H9 (cell line): ENCODE results near the gene COL4A1. TPM values are rescaled to one million over a fixed set of nuclear protein-coding genes. Genes with fewer than 3 reads are reported as not detected.

Experiments used
- DNase-seq: peaks from one replicate; pipeline ENCODE4 v3.0.0-alpha.2; 2017
- H2AFZ ChIP-seq: one replicate; pipeline ENCODE4 v1.6.1; 2013; ENCODE audit warnings: mild to moderate bottlenecking, low read length, control low read depth, moderate library complexity
- H2AK5ac ChIP-seq: 2 replicates; pipeline ENCODE4 v1.6.1; 2013; ENCODE audit warnings: low read length, control low read depth, mixed read lengths; ENCODE audit not compliant: insufficient read length
- H2BK120ac ChIP-seq: one replicate; pipeline ENCODE4 v1.6.1; 2013; ENCODE audit warnings: low read depth, mild to moderate bottlenecking, low read length, control low read depth, inconsistent platforms; ENCODE audit not compliant: poor library complexity, severe bottlenecking
- H2BK12ac ChIP-seq: 2 replicates; pipeline ENCODE4 v1.6.1; 2013; ENCODE audit warnings: low read length, control low read depth, mixed read lengths, low read depth; ENCODE audit not compliant: insufficient read length
- H2BK15ac ChIP-seq: 2 replicates; pipeline ENCODE4 v1.6.1; 2013; ENCODE audit warnings: low read depth, low read length, control low read depth
- H2BK20ac ChIP-seq: one replicate; pipeline ENCODE4 v1.6.1; 2013; ENCODE audit warnings: low read depth, mild to moderate bottlenecking, low read length, control low read depth, inconsistent platforms; ENCODE audit not compliant: poor library complexity, severe bottlenecking
- H2BK5ac ChIP-seq: 2 replicates; pipeline ENCODE4 v1.6.1; 2013; ENCODE audit warnings: low read length, control low read depth, mixed read lengths; ENCODE audit not compliant: insufficient read length
- H3K14ac ChIP-seq: 2 replicates; pipeline ENCODE4 v1.6.1; 2013; ENCODE audit warnings: low read length, control low read depth; ENCODE audit not compliant: insufficient read depth
- H3K18ac ChIP-seq: 2 replicates; pipeline ENCODE4 v1.6.1; 2013; ENCODE audit warnings: low read depth, mild to moderate bottlenecking, mixed read lengths, low read length, control low read depth; ENCODE audit not compliant: insufficient read length
- H3K23ac ChIP-seq: 2 replicates; pipeline ENCODE4 v1.6.1; 2013; ENCODE audit warnings: low read length, control low read depth, mixed read lengths, low read depth; ENCODE audit not compliant: insufficient read length
- H3K23me2 ChIP-seq: 2 replicates; pipeline ENCODE4 v1.6.1; 2013; ENCODE audit warnings: low read depth, mild to moderate bottlenecking, mixed read lengths, low read length, control low read depth; ENCODE audit not compliant: insufficient read length, poor library complexity, severe bottlenecking
- H3K27ac ChIP-seq: 2 replicates; pipeline ENCODE4 v1.5.1; 2013; ENCODE audit warnings: low read length, control low read depth, mixed read lengths, low read depth; ENCODE audit not compliant: insufficient read length
- H3K27me3 ChIP-seq: 2 replicates; pipeline ENCODE4 v1.6.1; 2013; ENCODE audit warnings: low read length, control low read depth, inconsistent platforms; ENCODE audit not compliant: insufficient read depth
- H3K4ac ChIP-seq: 2 replicates; pipeline ENCODE4 v1.6.1; 2013; ENCODE audit warnings: low read depth, mild to moderate bottlenecking, control low read depth, inconsistent platforms, low read length, moderate library complexity
- H3K4me1 ChIP-seq: 2 replicates; pipeline ENCODE4 v1.6.1; 2013; ENCODE audit warnings: low read length, control low read depth, inconsistent platforms; ENCODE audit not compliant: insufficient read depth
- H3K4me2 ChIP-seq: 2 replicates; pipeline ENCODE4 v1.6.1; 2013; ENCODE audit warnings: low read length, control low read depth, mixed read lengths; ENCODE audit not compliant: insufficient read length, insufficient read depth
- H3K56ac ChIP-seq: 2 replicates; pipeline ENCODE4 v1.6.1; 2013; ENCODE audit warnings: low read depth, mild to moderate bottlenecking, mixed read lengths, low read length, control low read depth; ENCODE audit not compliant: insufficient read length
- H3K79me1 ChIP-seq: 2 replicates; pipeline ENCODE4 v1.6.1; 2013; ENCODE audit warnings: low read depth, mild to moderate bottlenecking, moderate library complexity, low read length, control low read depth, inconsistent platforms; ENCODE audit not compliant: insufficient read depth, poor library complexity, severe bottlenecking
- H3K79me2 ChIP-seq: 2 replicates; pipeline ENCODE4 v1.6.1; 2013; ENCODE audit warnings: low read length, control low read depth, inconsistent platforms; ENCODE audit not compliant: insufficient read depth
- H3K9ac ChIP-seq: 2 replicates; pipeline ENCODE4 v1.6.1; 2013; ENCODE audit warnings: low read length, control low read depth, mixed read lengths; ENCODE audit not compliant: insufficient read length; ENCODE audit errors: extremely low read depth
- H3K9me3 ChIP-seq: one replicate; pipeline ENCODE4 v1.6.1; 2013; ENCODE audit warnings: low read depth, low read length, inconsistent platforms; ENCODE audit not compliant: control insufficient read depth
- H3T11ph ChIP-seq: one replicate; pipeline ENCODE4 v1.6.1; 2013; ENCODE audit warnings: mild to moderate bottlenecking, low read length, control low read depth, inconsistent platforms
- H4K20me1 ChIP-seq: one replicate; pipeline ENCODE4 v1.6.1; 2013; ENCODE audit not compliant: control insufficient read depth, insufficient read length, insufficient read depth
- H4K5ac ChIP-seq: 2 replicates; pipeline ENCODE4 v1.6.1; 2013; ENCODE audit warnings: low read depth, mild to moderate bottlenecking, mixed read lengths, low read length, control low read depth; ENCODE audit not compliant: insufficient read length
- H4K8ac ChIP-seq: replicated peaks from 2 replicates; pipeline ENCODE4 v1.6.1; 2013; ENCODE audit warnings: low read length, control low read depth, mixed read lengths, low read depth; ENCODE audit not compliant: insufficient read length
- H4K91ac ChIP-seq: 2 replicates; pipeline ENCODE4 v1.6.1; 2013; ENCODE audit warnings: low read depth, mild to moderate bottlenecking, moderate library complexity, mixed read lengths, low read length, control low read depth; ENCODE audit not compliant: insufficient read length
- H3K27ac Mint-ChIP-seq, 3 experiments: 2 replicates in 2 of 3; 3 replicates in 1 of 3; pipeline ENCODE4 v1.8.0; 2020 to 2021; ENCODE audit warnings: mixed read lengths in 3 of 3, mild to moderate bottlenecking in 1 of 3, moderate library complexity in 1 of 3
- H3K27me3 Mint-ChIP-seq: 2 replicates; pipeline ENCODE4 v1.8.0; 2021; ENCODE audit warnings: low read depth, mild to moderate bottlenecking, moderate library complexity, mixed read lengths
- H3K36me3 Mint-ChIP-seq, 3 experiments: 2 replicates in 2 of 3; 3 replicates in 1 of 3; pipeline ENCODE4 v1.8.0; 2020 to 2021; ENCODE audit warnings: low read depth in 3 of 3, mixed read lengths in 3 of 3; ENCODE audit not compliant: insufficient read depth in 1 of 3
- H3K4me1 Mint-ChIP-seq, 2 experiments: 2 replicates each; pipeline ENCODE4 v1.8.0; 2020; ENCODE audit warnings: mixed read lengths in 2 of 2
- H3K4me3 Mint-ChIP-seq, 2 experiments: 2 replicates in 1 of 2; 3 replicates in 1 of 2; pipeline ENCODE4 v1.8.0; 2020 to 2021; ENCODE audit warnings: mild to moderate bottlenecking in 2 of 2, mixed read lengths in 2 of 2, moderate library complexity in 1 of 2
- H3K9me3 Mint-ChIP-seq, 2 experiments: 2 replicates in 1 of 2; 3 replicates in 1 of 2; pipeline ENCODE4 v1.8.0; 2020; ENCODE audit warnings: mild to moderate bottlenecking in 2 of 2, mixed read lengths in 2 of 2, moderate library complexity in 1 of 2
- WGBS: extraction: QIAGEN DNeasy Blood & Tissue Kit; methylation state at CpG from one replicate; pipeline ENCODE4 v1.1.7; 2013; ENCODE audit warnings: missing lambda C conversion rate, low lambda C conversion rate, mixed read lengths; ENCODE audit not compliant: insufficient read length; ENCODE audit errors: extremely low coverage; 5-methylcytosine and 5-hydroxymethylcytosine counted together
- total RNA-seq: library from RNA; stranded (reverse); gene quantifications from 2 replicates; pipeline ENCODE4 v1.2.1, GENCODE V29; 2021
- TF ChIP-seq, protein P1 (sequence below): fragments of 200-600 bp; sonication (generic); conservative IDR thresholded peaks from 3 replicates; pipeline ENCODE4 v1.8.0; 2021; ENCODE audit warnings: antibody characterized with exemption, mild to moderate bottlenecking

COL4A1 gene
- total RNA-seq, 1 experiment from 2014 or later, result 73.1 TPM

DNA sequence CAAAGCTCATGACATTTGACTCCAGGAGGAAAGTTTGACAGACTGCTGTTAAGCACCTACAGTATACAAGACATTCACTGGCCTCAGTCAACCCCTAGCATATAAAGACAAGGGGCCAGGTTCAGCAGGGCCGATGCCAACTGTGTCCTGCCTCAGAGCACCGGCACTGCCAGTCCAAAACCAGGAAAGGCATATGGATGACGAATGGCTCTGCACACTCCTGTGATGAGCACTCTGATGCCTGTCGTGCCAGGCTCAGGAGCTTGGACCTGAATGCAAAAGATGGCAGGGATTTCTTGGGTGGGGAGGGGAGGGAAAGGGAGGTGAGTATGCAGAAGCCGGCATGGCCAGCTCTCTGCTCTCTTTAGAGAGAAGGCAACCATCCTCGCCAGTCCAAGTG is 38.9 kb downstream of the COL4A1 start:
- Histone ChIP-seq H2BK5ac (no peak overlapping the region), H3K14ac (no peak overlapping the region), H4K20me1 (no peaks in the 10 kb centered on the region), H2BK120ac (no peak overlapping the region), H3K79me1 (peaks cover 4% of the 10 kb centered on the region), H3K27me3 (no peaks in the 10 kb centered on the region), H2BK20ac (no peak overlapping the region), H2BK15ac (no peak overlapping the region), H3K79me2 (peaks cover 2% of the 10 kb centered on the region; the same call in 1 of the 2 replicates), H2AK5ac (no peak overlapping the region), H2BK12ac (no peak overlapping the region), H3K4me2 (no peak overlapping the region), H3K9ac (no peak overlapping the region), H3K23ac (no peak overlapping the region), H4K91ac (no peak overlapping the region), H3K18ac (no peak overlapping the region), H3K9me3 (no peaks in the 10 kb centered on the region), H3K4me1 (peaks cover 15% of the 10 kb centered on the region), H2AFZ (no peak overlapping the region), H3K23me2 (no peaks in the 10 kb centered on the region), H3K4ac (no peak overlapping the region), H4K8ac (no peak overlapping the region), H4K5ac (no peak overlapping the region), H3K27ac (no peak overlapping the region), H3K56ac (no peak overlapping the region), H3T11ph (no peak overlapping the region)
- no CpG with 5 or more reads among the region's 6 CpGs for WGBS
- Mint-ChIP-seq H3K4me1 (peaks cover 49 to 58% of the 10 kb centered on the region in 2 experiments), H3K27me3 (no peaks in the 10 kb centered on the region; the same call in 1 of the 2 replicates), H3K36me3 (no peaks in the 10 kb centered on the region), H3K27ac (no peak overlapping the region; a peak in 1 of 7 replicates), H3K9me3 (no peaks in the 10 kb centered on the region), H3K4me3 (no peak overlapping the region)
- no peak for DNase-seq
- TF ChIP-seq, protein P1, sequence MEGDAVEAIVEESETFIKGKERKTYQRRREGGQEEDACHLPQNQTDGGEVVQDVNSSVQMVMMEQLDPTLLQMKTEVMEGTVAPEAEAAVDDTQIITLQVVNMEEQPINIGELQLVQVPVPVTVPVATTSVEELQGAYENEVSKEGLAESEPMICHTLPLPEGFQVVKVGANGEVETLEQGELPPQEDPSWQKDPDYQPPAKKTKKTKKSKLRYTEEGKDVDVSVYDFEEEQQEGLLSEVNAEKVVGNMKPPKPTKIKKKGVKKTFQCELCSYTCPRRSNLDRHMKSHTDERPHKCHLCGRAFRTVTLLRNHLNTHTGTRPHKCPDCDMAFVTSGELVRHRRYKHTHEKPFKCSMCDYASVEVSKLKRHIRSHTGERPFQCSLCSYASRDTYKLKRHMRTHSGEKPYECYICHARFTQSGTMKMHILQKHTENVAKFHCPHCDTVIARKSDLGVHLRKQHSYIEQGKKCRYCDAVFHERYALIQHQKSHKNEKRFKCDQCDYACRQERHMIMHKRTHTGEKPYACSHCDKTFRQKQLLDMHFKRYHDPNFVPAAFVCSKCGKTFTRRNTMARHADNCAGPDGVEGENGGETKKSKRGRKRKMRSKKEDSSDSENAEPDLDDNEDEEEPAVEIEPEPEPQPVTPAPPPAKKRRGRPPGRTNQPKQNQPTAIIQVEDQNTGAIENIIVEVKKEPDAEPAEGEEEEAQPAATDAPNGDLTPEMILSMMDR, result no peak
